C4-2B (cell line): ENCODE data around the gene CEP76.

ENCODE experiments used
- H3K27ac ChIP-seq: fragments of 450-650 bp; 2 replicates; pipeline ENCODE4 v1.5.1; 2017
- CTCF ChIP-seq: fragments of 450-650 bp; conservative IDR thresholded peaks from 2 replicates; pipeline ENCODE4 v1.5.1; 2017; ENCODE audit warnings: mild to moderate bottlenecking
- ZFX ChIP-seq: fragments of 450-650 bp; IDR thresholded peaks from 2 replicates; pipeline ENCODE4 v1.6.1; 2017

Gene CEP76, protein sequence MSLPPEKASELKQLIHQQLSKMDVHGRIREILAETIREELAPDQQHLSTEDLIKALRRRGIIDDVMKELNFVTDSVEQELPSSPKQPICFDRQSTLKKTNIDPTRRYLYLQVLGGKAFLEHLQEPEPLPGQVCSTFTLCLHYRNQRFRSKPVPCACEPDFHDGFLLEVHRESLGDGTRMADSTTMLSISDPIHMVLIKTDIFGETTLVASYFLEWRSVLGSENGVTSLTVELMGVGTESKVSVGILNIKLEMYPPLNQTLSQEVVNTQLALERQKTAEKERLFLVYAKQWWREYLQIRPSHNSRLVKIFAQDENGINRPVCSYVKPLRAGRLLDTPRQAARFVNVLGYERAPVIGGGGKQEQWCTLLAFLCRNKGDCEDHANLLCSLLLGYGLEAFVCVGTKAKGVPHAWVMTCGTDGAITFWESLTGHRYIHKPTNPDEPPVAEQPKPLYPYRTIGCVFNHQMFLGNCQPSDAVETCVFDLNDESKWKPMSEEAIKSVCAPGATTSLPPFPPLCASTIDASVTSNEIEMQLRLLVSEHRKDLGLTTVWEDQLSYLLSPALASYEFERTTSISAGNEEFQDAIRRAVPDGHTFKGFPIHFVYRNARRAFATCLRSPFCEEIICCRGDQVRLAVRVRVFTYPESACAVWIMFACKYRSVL

GRCh38 chr18:12702221-12703095 lies at the start of gene CEP76, which contains the start of gene PSMG2:
CEP76 (minus strand) TSS chr18:12702723; CDS start chr18:12702548, 175 bp downstream.
PSMG2 (plus strand) TSS chr18:12703042; CDS start chr18:12703108, 66 bp downstream.
- TF ChIP-seq CTCF (no peak), ZFX (peak; percentile 84)
- H3K27ac ChIP-seq, result peak within 1 kb of the TSS; percentile 97

DNA sequence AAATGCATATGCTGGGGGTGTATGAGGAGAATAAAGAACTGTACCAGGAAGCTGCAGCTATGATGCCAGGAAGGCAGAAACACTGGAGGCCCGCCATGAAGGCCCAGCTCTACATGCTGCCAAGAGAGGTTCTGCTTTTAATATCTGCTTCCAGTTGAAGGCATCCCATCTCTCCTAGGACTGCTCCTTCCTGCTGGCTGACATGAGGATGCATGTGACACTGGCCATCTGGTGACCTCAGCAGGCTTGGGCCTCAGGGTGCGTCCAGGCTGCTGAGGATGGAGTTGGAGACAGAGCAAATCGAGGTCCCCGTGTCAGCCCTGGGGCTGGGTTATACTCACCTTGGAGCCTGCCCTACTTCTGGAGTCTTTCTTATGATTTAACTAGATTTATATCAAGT lies 49.4 kb upstream of the CEP76 start:
- H3K27ac ChIP-seq, result no peak overlapping the region

GRCh38 chr18:12751503-12751884 lies 49.0 kb upstream of the CEP76 start:
- no peak overlapping the region for H3K27ac ChIP-seq
- TF ChIP-seq CTCF, result no peak
- no peak for TF ChIP-seq ZFX

More for the DNA sequence above, 49.4 kb upstream of the CEP76 start:
- no peak for TF ChIP-seq CTCF
- TF ChIP-seq ZFX, result no peak

DNA sequence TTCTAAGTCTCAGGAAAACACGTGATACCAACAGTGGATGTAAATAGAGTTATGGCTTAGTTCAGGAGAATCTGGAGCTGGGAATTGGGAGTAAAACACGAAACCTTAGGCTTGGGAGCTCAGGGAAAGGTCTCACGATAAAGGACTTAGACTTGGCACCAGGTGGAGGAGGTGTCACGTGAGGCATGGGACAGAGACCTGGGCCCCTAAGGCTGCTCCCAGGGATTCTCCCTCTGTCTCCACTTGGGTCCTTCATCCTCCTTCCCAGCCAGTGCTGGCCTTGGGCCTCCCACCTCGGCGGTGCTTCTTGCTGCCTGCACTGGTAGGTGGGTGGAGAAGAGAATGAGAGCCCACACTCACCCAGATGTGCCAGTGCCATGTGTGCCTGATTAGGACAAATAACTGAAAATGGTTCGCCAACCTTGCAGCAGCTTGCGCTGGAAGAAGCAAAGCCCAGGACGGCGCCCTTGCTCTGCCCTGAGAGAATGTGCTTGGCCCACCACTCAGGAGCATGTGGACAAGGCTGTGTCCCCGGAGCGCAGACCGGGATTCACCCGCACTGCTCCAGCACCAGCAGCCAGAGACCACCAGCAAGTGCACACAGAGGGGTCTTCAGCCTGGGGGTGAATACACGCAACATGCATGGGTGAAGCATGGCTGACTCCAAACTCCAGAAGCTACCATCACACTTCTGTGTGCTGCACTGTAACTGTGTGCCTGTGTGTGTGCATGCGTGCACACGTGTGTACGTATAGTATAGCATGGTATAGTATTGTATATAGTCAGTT lies 48.4 kb upstream of the CEP76 start:
- TF ChIP-seq ZFX, result no peak
- TF ChIP-seq CTCF, result no peak
- no peak overlapping the region for H3K27ac ChIP-seq

GRCh38 chr18:12750076-12750714 lies 47.7 kb upstream of the CEP76 start:
- TF ChIP-seq ZFX (no peak), CTCF (no peak)
- no peak overlapping the region for H3K27ac ChIP-seq

- H3K27ac ChIP-seq, result no peak overlapping the region
Measured at GRCh38 chr18:12749121-12749520, 46.6 kb upstream of the CEP76 start.

More at GRCh38 chr18:12749121-12749520, 46.6 kb upstream of the CEP76 start:
- TF ChIP-seq CTCF (no peak), ZFX (no peak)
